T-helper 1 cell (primary cell): ENCODE measurements around the gene TRDMT1.

Source experiments
- DNase-seq, 5 donors: peaks; one replicate each; pipeline ENCODE4 v3.0.0-alpha.2; 2012 to 2020
- total RNA-seq, 4 donors: gene quantifications; one replicate each; lab custom pipeline; 2026; lab: John Stamatoyannopoulos, UW

TRDMT1 gene, protein sequence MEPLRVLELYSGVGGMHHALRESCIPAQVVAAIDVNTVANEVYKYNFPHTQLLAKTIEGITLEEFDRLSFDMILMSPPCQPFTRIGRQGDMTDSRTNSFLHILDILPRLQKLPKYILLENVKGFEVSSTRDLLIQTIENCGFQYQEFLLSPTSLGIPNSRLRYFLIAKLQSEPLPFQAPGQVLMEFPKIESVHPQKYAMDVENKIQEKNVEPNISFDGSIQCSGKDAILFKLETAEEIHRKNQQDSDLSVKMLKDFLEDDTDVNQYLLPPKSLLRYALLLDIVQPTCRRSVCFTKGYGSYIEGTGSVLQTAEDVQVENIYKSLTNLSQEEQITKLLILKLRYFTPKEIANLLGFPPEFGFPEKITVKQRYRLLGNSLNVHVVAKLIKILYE
- total RNA-seq, result 20.3 to 34.4 (median 26.9) reads per million in 4 donors

DNA sequence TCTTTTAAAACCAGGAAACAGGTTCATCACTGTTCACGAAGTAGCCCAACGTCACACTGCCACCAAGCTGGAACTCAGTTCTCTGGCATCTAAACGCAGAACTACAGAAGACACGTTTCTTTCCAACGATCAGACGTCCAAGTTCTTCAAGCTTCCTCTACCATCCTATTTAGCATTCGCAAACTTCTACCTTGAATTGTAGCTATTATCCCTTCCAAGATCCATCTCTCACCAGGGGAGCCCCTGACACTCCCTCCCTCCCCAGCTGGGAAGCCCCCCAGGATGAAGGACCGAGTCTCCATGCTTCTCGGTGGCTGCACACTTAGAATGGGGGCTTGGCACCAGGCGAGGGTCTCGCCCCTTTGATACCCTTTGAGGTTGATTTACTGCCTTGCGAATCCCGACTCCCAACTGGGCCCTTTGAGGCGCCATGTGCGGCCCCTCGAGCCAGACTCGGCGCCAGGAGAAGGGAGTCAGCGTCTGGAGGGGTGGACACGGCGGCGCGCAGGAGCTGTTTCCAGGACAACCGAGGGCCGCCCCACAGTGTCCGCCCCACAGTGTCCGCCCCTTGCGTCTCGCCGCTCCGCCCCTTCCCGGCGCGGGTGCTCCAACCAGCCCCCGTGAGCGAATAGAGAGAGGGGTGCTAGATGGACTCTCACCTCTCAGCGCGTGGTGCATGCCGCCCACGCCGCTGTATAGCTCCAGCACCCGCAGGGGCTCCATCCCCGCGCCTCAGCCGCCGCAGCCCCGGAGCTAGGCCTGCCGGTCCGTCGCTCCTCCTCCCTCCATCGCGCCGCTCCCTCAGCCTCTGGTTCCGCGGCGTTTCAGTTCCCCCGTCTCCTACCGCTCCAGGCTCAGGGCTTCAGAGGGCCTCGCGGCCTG, at the start of gene TRDMT1:
TRDMT1 (minus strand) TSS at position 761 of the 882 bp plus-strand sequence; CDS start at position 723, 38 bp downstream.
- DNase-seq, result peak; percentile 64 to 81 (median 70)

DNA sequence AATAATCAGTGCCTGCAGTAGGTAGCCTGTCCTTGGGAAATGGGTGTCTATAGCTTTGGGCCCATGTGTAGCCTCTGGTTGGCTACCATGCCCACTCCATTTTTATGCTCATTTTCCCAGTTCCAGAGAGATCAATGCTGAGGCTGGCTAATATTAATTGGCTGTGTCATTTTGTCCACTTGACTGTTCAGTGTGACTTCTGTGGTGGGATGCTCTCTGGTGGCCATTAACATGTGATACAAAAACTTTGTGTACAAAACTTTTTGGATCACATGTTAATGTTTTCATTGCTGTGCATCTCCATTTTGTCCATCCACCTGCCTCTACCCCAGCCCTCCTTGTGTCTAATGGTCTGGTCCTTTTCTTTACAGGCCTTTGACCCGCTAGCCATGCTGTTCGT, 49.3 kb upstream of the TRDMT1 start:
- no peak for DNase-seq

DNA sequence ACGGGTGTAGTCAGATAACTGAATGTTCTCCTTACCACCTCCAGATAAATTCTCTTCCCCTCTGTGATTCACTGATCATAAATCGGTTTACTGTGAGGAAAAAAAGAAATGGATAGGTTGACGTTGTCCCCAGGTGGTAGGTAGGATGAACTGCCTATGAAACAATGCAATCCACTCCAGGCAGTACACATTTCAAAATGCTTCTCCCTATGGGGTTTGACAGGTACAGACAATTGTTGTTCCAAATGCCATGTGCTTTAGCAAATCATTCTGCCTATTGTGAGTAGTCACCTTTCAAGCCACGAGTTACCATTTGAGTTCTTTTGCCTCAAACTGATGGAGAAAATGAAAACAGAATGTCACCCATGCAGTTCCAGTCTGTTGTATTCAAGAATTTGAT, 48.3 kb upstream of the TRDMT1 start:
- peak in 1 of 5 donors; percentile 37 for DNase-seq

DNA sequence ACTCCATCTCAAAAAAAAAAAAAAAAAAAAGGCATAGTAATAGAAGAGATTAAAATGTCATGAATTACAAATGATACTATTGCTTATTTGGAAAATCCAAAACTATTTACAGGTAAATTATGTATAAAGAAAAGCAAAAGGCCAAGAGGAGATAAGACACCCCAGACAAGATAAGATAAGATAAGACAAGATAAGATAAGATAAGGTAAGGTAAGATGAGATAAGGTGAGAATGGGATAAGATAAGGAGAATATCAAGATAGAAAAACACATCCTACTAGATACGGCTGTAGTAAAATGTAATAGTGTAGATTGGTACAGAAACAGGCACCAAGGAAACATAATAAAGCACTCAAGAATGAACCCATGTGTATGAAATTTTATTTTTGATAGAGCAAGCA, 47.5 kb upstream of the TRDMT1 start:
- DNase-seq, result no peak

DNA sequence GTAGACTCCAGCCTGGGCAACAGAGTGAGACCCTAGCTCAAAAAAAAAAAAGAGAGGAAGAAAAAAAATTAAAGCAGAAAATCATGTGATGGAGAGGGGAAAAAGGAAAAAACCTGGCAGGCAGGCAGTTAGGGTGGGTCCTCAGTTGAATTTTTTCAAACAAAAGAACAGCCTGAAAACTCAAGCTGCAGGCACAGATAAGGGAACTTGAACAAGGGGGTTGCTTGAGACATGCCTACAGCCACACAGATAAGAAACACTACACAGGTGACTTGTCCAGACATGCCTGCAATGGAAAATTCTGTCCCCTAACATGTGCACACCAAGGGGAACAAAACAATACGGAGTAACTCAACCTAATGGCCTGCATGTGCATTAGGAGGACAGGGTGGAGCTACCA, 45.7 kb upstream of the TRDMT1 start:
- no peak for DNase-seq

DNA sequence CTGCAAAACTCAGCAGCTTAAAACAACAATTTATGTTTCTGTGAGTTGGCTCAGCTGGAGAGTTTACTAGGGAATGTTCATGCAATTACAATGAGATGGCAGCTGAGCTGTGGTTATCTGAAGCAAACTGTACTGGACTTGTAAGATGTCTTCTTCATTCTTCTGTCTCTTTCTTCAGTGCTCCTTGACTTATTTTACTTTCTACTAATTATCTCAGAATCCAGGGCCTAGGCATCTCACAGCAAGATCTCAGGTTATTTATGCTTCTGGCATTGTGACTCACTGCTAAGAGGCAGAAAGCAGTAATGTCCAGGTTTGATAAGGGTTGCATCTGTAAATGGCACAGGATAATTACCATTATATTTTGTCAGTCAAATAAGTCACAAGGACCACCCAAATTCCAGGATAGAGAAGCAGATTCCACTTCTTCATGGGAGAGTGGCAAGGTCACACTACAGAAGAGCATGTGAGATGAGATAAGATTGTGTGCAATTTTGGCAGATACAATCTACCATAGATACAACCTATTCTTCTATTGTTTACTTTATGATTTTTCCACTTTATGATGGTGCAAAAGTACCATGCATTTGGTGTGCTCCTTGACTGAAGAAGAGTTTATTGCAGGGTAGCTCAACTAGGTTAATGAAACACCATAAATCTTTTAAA, 43.4 kb upstream of the TRDMT1 start:
- no peak for DNase-seq

DNA sequence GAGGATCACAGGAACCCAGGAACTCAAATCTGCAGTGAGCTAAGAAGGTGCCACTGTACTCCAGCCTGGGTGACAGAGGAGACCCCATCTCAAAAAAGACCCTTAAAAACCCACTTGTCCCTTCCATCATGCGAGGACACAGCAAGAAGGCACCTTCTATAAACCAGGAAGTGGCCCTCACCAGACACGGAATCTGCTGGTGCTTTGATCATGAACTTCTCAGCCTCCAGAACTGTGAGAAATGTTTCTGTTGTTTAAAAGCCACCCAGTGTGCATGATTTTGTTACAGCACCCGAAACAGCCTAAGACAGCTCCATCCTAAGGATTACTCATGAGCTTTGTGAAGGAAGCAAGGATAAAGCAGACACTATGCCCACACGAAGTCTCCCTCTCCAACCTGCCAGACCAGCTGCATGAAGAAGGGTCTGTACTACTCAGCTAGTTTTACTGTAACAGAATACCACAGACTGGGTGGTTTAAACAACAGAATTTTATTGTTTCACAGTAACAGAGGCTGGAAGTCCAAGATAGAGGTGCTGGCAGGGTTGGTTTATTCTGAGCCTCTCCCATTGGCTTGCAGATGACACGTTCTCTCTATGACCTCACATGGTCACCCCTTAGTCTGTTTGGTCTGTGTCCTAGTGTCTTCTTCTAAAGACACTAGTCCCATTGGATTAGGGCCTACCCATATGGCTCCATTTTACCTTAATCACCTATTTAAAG, 40.3 kb upstream of the TRDMT1 start:
- DNase-seq, result no peak

DNA sequence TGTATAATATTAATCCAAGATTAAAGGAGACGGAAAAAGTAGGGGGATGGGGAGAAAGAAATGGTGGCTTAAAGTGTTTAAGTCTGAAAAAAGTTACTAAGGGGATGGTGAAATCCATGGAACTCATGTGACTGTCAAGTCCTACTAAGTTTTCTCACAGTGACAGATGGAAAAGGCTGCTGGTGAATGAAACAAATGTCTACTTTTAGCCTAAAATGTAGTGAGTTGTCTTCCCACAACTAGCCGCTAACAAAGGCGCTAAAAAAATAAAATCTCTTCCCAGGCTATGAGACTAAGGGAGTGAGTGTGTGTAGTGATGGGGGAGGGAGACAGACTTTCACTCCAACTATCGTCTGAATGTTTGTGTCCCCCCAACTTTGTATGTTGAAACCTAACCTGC, 39.1 kb upstream of the TRDMT1 start:
- DNase-seq, result no peak

DNA sequence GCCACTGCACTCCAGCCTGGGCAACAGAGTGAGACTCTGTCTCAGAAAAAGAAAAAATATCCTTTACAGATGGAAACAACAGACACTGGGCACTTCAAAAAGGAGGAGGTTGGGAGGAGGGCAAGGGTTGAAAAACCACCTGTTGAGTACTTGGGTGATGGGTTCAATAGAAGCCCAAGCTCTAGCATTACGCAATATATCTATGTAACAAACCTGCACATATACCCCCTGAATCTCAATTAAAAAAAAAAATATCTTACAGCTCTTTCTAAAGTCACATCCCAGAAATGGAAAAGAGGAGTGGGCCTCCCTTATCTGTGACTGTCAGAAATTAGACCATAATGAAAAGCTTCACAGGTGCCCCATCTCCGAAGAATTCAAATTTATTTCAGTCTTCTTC, 38.6 kb upstream of the TRDMT1 start:
- DNase-seq, result no peak

DNA sequence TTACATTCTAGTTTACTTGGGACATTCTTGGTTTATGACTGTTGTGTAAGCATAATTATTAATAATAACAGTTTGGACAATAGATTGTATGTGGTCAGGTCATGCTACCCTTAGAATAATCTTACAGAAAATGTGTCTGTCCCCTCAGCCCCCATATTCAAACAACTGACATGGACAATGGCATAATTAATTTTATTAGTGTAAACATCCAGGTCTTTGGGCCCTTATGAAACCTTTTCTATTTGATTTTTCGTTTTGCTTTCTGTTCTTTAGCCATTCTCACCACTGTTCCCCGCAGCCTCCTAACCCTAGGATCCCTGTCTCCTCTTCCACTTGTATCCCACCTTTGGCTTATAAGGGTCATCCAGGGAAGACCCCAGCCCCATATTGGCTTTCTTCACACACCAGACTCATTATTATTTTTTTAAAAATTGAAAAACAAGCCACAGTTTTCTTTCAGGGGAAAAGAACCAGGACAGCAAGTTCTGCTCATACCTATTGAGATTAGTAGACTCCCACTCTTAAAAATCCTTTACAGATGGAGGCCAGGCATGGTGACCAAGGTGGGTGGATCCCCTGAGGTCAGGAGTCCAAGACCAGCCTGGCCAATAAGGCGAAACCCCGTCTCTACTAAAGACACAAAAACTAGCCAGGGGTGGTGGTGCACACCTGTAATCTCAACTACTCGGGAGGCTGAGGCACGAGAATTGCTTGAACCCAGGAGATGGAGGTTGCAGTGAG, 38.0 kb upstream of the TRDMT1 start:
- DNase-seq, result no peak

DNA sequence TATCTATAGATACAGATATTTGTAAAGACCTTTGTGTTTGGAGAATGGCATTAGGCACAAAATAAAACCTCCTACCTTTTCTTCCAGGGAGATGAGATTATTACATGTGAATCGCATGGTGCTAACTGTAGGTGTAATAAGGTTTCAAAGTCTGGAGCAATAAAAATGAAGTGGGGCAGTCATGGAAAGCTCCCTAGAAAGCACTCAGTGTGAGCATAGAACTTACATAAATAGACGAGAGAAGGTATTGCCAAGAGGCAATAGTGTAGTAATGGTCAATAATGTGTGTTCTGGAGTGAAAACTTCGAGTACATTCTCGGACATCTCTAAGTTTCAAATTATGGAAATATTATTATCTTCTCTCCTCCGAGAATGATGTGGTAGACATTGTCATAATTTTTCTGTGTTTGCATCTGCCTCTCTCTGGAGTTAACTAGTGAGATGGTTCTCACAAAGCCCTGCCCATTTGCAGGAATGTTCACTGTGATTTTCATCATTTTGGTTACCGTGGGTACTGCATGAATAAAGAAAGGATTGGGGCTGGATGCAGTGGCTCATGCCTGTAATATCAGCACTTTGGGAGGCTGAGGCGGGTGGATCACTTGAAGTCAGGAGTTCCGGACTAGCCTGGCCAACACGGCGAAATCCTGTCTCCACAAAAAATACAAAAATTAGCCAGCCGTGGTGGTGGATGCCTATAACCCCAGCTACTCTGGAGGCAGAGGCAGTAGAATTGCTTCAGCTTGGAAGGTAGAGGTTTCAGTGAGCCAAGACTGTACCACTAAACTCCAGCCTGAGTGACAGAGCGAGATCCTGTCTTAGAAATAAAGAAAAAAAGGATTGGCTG, 37.2 kb upstream of the TRDMT1 start:
- no peak for DNase-seq

DNA sequence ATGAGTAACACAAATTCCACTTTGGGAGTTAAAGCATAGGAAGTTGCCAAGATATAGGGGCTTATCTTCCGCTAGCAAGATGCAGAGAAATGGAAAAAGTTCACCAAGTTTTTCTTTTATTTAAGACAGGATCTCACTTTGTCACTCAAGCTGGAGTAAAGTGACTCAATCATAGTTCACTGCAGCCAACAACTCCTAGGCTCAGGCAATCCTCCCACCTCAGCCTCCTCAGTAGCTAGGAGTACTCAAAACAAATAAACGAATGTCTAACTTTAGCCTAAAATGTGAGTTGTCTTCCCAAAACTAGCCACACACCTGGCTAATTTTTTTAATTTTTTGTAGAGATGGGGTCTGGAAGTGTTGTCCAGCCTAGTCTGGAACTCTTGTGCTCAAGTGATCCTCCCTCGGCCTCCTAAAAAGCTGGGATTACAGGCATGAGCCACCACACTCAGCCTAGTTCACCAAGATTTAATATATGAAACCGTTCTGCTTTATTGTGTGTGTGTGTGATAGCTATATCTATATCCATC, 36.5 kb upstream of the TRDMT1 start:
- no peak for DNase-seq

DNA sequence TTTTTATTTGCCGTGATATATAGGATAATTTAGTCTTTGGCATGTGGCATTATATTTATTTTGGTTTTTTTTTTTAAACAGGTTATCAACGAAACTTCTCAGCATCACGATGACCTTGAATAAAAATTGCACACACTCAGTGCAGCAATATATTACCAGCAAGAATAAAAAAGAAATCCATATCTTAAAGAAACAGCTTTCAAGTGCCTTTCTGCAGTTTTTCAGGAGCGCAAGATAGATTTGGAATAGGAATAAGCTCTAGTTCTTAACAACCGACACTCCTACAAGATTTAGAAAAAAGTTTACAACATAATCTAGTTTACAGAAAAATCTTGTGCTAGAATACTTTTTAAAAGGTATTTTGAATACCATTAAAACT, 35.7 kb upstream of the TRDMT1 start:
- no peak for DNase-seq

DNA sequence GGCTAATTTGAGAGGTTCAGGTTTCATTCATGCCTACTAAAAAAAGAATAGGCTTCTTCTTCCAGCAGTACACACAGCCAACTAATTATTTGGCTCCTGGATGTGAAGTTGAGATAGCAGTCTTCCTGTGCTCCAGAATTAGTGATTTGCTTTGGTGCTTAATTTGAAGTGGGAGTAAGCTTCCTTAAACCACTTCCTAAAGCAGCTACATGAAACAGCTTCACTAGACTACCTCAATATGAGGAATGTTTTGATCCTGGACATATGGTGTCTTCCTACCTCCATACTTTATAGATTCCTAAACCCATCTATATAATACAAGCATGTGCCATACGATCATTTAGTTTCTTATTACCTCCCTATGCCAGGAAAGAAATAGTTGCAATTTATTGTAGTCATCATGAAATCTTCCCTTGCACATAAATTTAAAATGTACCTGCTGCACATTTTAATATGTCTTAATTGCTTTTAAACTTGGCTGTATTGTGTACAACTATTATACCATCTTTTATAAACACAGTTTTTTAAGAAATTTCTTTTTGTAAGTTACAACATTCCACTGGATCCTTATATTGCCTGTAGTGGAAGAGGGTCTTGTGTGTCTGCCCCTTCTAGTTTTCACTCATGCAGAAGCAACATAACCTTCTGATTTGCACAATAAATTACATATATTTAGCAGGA, 35.1 kb upstream of the TRDMT1 start:
- no peak for DNase-seq

DNA sequence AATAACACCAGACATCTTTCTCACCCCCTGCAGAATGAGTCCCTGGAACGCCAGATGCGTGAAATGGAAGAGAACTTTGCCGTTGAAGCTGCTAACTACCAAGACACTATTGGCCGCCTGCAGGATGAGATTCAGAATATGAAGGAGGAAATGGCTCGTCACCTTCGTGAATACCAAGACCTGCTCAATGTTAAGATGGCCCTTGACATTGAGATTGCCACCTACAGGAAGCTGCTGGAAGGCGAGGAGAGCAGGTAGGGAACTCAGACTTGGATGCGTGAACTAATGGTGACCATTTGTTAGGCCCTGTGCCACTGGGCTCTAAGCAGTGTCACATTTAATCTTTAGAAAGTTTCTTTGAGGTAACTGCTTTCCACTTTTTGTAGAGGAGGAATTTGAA, 33.7 kb upstream of the TRDMT1 start:
- DNase-seq, result no peak

DNA sequence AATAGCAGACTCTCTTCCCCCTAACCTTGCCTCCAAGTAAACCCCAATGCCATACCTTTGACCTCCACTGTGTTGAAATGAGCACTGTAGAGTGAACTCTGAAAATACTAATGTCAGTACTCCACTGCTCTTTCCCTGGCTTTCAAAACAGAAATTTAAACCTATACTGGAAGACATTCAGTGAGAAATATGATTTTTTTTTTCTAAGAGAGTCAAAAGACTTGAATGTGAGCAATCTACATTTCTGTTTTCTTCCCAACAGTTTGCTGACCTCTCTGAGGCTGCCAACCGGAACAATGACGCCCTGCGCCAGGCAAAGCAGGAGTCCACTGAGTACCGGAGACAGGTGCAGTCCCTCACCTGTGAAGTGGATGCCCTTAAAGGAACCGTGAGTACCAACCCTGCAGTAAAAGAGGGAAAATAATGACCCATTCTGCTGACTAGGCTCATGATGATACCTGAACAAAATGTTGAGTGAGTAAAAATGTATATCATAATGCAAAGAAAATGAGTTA, 33.0 kb upstream of the TRDMT1 start:
- no peak for DNase-seq

DNA sequence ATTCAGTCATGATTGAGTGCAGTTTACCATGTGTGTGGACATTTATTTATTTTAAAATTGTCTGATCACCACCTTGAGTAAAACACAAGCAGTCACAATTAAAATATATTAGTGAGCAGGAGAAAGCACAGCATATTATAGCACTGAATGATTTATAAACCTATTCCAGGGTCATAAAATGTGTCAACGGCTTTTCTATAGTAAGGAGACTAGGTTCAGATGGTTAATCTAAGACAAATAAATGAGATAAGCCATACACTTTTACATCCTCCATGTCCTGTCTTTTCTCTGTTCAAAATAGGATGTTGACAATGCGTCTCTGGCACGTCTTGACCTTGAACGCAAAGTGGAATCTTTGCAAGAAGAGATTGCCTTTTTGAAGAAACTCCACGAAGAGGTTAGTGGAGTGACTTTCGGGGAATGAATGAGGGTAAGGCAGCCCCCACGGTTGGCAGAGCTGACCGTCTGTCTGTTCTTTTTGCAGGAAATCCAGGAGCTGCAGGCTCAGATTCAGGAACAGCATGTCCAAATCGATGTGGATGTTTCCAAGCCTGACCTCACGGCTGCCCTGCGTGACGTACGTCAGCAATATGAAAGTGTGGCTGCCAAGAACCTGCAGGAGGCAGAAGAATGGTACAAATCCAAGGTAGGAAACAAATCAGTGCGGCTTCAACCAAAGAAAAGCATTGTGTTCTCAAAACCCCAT, 32.0 kb upstream of the TRDMT1 start:
- DNase-seq, result no peak

DNA sequence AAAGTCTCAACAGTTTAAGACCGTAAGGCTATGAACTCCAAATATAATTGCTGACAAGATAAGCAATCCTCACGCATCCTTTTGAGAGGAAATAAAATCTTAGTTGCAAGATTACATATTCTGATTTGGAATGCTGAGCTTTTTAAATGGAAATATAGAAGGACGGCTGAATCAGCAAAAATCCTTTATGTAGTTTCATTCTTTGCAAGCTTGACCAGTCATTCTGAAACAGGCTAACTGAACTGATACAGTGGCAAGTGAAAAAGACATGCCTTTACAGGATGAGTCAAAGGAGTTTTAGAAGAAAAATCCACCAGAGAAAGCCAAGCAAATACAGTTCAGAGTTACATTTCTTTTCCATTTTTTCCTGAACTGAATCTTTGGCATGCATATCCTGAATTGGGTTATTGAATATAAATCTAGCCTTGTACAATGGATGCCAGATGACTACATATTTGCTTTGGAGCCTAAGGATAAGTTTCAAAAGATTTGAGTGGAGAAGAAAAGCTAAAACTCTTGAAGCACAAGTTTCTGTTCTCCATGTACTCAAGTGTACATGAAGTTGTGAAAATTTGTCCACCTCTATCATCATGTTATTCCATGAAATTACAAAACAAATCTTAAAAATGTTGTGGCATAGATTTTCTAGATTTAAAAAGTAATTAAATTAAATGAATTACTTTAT, 30.9 kb upstream of the TRDMT1 start:
- DNase-seq, result peak in 1 of 5 donors; percentile 81

DNA sequence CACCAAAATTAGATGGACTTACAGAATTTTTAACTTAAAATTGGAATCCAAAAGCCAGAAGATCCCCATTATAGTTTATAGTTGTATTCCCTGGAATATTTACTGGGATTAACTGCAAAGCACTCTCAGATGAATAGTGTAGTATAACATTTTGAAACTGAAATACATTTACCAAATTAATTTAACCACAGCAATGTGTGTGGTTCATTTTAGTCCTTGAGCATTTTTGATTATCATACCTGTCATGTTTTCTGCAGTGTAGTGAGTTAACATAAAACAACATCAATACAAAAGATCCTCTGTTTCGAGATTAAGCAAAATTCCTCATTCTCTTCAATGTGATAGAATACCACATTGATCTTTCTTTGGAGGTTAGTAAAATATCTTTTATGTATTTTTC, 30.3 kb upstream of the TRDMT1 start:
- DNase-seq, result no peak
